Activated CD8-positive, alpha-beta T cell treated with anti-CD3 and anti-CD28 coated beads for 36 hours (primary cell): Measurements from ENCODE around the gene REC8. TPM values are rescaled to one million over a fixed set of nuclear protein-coding genes. Genes with fewer than 3 reads are reported as not detected.

Source experiments
- ATAC-seq: fragments of 200-7000 bp; cut with Tn5 transposase; one replicate; pipeline ENCODE4 v1.10.0; 2021; ENCODE audit warnings: mild to moderate bottlenecking, moderate library complexity
- CTCF ChIA-PET: fragments of 350-600 bp; sonication (Branson Sonifier 250); formaldehyde crosslinking; loops from one replicate; lab custom pipeline; 2021; ENCODE audit warnings: antibody characterized with exemption; lab: Charles Lee
- POLR2A ChIA-PET: fragments of 350-600 bp; sonication (Branson Sonifier 250); formaldehyde crosslinking; loops from one replicate; lab custom pipeline; 2021; ENCODE audit warnings: antibody characterized with exemption; lab: Charles Lee
- DNase-seq: peaks from one replicate; pipeline ENCODE4 v3.0.0-alpha.2; 2020
- H3K27ac Mint-ChIP-seq: one replicate; pipeline ENCODE4 v1.8.0; 2021; ENCODE audit warnings: mild to moderate bottlenecking, mixed read lengths
- H3K27me3 Mint-ChIP-seq: one replicate; pipeline ENCODE4 v1.8.0; 2021; ENCODE audit warnings: mixed read lengths
- H3K36me3 Mint-ChIP-seq: one replicate; pipeline ENCODE4 v1.8.0; 2021; ENCODE audit warnings: low read depth, mixed read lengths
- H3K4me1 Mint-ChIP-seq: one replicate; pipeline ENCODE4 v1.8.0; 2021; ENCODE audit warnings: low read depth, mixed read lengths
- H3K4me3 Mint-ChIP-seq: one replicate; pipeline ENCODE4 v1.8.0; 2021; ENCODE audit warnings: mild to moderate bottlenecking, moderate library complexity, mixed read lengths
- H3K9me3 Mint-ChIP-seq: one replicate; pipeline ENCODE4 v1.8.0; 2021; ENCODE audit warnings: mixed read lengths
- intact Hi-C: fragments of 100-400 bp; cut with micrococcal nuclease; formaldehyde crosslinking; loops from one replicate; pipeline ENCODE4 v1.10.0; 2022
- total RNA-seq, 2 experiments: library from RNA; stranded (reverse); gene quantifications; one replicate each; pipeline ENCODE4 v1.2.3, GENCODE V29; 2021
- TF ChIP-seq, protein P1 (sequence below): fragments of 200-600 bp; IDR thresholded peaks from one replicate; pipeline ENCODE4 v1.8.0; 2022; ENCODE audit warnings: antibody characterized with exemption, mild to moderate bottlenecking

The REC8 gene
- 10 to 100 TPM; 25.0 to 32.9 TPM for total RNA-seq

DNA sequence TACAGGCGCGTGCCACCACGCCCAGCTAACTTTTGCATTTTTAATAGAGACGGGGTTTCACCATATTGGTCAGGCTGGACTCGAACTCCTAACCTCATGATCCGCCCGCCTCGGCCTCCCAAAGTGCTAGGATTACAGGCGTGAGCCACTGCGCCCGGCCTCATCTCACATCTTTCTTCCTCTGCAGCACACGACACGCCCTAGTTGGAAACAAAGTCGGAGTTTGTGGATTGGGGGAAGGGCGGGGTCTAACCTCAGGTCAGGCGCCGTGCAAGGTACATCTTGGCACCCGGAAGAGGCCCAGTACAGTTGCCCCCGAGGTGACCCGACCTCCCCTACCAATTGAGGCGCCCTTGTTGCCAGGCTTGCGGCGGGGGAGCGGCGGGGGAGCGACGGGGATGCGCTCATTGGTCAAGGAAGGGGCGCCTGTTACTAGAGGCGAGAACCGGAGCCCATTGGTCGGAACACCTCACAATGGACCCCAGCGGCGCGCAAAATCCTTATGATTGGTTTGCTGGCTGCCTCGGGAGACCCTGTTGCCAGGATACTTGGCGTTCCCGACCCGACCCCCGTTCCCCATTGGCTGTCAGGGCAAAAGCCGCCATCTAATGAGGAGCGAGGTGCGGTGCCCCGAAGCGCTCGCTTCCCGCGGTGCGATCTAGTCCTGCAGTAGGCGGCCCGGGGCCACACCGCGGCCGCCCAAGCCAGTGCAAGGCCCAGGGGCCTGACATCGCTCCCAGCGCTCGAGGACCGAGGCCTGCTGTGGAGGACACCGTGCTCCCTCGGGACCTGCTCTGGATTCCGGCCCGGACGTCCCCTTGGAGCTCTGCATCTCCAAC, at the start of gene REC8:
TSS of gene REC8 (plus strand) at position 659 of the 839 bp plus-strand sequence. CDS start 473 bp downstream, outside the sequence.
- H3K4me3 Mint-ChIP-seq: peak within 1 kb of the TSS; percentile 77
- peaks cover 23% of the 10 kb centered on the region for H3K36me3 Mint-ChIP-seq
- no peaks in the 10 kb centered on the region for H3K27me3 Mint-ChIP-seq
- POLR2A ChIA-PET: interaction anchor here (0.6 to 9.6 kb wide), 7 partner anchors 7 to 35 kb away, joined by 3 to 163 read pairs (median 4); partner anchors contain the start of genes IPO4, IRF9, PSME1 and RNF31
- TF ChIP-seq, protein P1, sequence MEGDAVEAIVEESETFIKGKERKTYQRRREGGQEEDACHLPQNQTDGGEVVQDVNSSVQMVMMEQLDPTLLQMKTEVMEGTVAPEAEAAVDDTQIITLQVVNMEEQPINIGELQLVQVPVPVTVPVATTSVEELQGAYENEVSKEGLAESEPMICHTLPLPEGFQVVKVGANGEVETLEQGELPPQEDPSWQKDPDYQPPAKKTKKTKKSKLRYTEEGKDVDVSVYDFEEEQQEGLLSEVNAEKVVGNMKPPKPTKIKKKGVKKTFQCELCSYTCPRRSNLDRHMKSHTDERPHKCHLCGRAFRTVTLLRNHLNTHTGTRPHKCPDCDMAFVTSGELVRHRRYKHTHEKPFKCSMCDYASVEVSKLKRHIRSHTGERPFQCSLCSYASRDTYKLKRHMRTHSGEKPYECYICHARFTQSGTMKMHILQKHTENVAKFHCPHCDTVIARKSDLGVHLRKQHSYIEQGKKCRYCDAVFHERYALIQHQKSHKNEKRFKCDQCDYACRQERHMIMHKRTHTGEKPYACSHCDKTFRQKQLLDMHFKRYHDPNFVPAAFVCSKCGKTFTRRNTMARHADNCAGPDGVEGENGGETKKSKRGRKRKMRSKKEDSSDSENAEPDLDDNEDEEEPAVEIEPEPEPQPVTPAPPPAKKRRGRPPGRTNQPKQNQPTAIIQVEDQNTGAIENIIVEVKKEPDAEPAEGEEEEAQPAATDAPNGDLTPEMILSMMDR: no peak
- DNase-seq (peak; percentile 87), ATAC-seq (peak; percentile 89)
- H3K4me1 Mint-ChIP-seq: peaks cover 19% of the 10 kb centered on the region
- intact Hi-C loops: no loop called here
- peak within 1 kb of the TSS; percentile 88 for H3K27ac Mint-ChIP-seq
- CTCF ChIA-PET: interaction anchor here (1.1 to 2.1 kb wide), 2 partner anchors 11 to 137 kb away, joined by 3 to 10 read pairs; partner anchors contain the start of gene IRF9
- H3K9me3 Mint-ChIP-seq: no peaks in the 10 kb centered on the region

GRCh38 chr14:24122416-24122815, 49.5 kb upstream of the REC8 start:
- no peaks in the 10 kb centered on the region for H3K9me3 Mint-ChIP-seq
- CTCF ChIA-PET: interaction anchor here (0.7 to 2.0 kb wide), 3 partner anchors 10 to 15 kb away, joined by 3 to 5 read pairs (median 3); no protein-coding TSS in a partner anchor
- ATAC-seq: no peak

DNA sequence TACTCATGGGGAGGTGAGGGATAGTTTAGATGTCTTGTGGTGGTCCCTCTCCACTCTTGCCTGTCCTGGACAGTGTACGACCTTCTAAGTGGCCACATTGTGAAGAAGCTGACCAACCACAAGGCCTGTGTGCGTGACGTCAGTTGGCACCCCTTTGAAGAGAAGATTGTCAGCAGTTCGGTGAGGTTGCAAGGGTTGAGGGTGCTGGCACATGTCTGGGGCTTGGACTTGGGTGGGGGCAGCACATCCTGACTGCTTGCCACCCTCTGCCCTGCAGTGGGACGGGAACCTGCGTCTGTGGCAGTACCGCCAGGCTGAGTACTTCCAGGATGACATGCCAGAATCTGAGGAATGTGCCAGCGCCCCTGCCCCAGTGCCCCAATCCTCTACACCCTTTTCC, 49.0 kb upstream of the REC8 start:
- Mint-ChIP-seq H3K27ac (no peak overlapping the region), H3K27me3 (no peaks in the 10 kb centered on the region), H3K36me3 (peaks cover 36% of the 10 kb centered on the region), H3K4me3 (no peak overlapping the region), H3K9me3 (no peaks in the 10 kb centered on the region), H3K4me1 (no peaks in the 10 kb centered on the region)
- intact Hi-C loops: no loop called here
- POLR2A ChIA-PET: interaction anchor here (1.0 to 4.2 kb wide), 3 partner anchors 13 to 28 kb away, joined by 3 to 30 read pairs (median 3); partner anchors contain the start of genes PCK2 and PSME1
- TF ChIP-seq, protein P1: no peak
- CTCF ChIA-PET: interaction anchor here (0.7 to 2.0 kb wide), 2 partner anchors 8 to 9 kb away, joined by 3 to 5 read pairs; partner anchors contain the start of genes DCAF11 and NRL
- ATAC-seq: no peak
- DNase-seq: no peak

More at GRCh38 chr14:24122416-24122815, 49.5 kb upstream of the REC8 start:
- peaks cover 40% of the 10 kb centered on the region for H3K36me3 Mint-ChIP-seq
- no peaks in the 10 kb centered on the region for H3K27me3 Mint-ChIP-seq
- no peak overlapping the region for H3K4me3 Mint-ChIP-seq
- DNase-seq: no peak
- H3K27ac Mint-ChIP-seq: no peak overlapping the region
- intact Hi-C loops: no loop called here
- POLR2A ChIA-PET: interaction anchor here (0.7 to 1.1 kb wide), 5 partner anchors 8 to 34 kb away, joined by 3 to 5 read pairs (median 3); partner anchors contain the start of genes FITM1 and PCK2
- TF ChIP-seq, protein P1: no peak
- no peaks in the 10 kb centered on the region for H3K4me1 Mint-ChIP-seq

DNA sequence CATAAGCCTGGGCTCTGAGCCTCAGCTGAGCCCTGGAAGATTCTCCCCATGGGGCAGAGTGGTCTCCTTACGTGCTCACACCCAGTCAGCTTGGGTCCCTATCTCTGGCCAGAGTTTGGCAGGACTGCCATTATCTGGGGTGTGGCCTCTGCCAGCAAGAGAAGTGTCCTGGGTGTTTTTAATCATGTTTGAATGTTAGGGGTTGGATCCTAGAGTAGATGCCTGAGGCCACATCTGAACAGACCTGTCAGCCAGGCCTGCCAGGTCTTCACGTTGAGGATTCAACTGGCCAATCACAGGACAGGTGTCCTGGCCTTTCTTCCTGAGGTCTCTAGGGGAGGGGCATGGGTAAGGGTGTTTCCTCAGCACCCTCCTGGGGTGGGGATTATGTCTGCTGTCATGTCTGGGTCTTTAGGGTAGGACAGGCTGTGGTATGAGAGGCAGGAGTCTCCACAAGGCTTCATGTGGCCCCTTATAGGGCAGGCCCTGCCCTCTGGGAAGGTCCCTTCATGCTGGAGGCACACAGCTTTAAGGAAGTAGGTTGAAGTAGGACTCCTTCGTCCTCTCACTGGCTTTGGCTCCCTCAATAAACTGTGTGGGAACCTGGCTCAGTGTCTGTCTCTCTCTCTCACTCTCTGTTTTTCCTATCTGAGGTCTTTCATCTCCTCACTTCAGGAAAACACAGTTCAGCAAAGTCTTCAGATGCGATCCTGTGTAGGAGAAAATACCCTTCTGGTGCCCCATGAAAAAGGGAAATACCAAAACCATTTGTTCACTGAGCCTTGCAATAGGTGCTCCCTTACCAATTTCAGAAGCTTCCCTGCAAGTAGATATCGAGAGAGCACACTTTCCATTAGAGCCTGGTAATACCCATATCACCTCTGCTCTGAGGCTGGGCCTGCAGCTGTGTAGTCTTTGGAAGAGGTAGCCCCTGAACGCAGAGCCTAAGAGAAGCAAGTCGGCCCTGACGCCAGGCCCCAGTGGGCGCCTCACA, 48.2 kb upstream of the REC8 start:
- peak; percentile 61 for ATAC-seq
- H3K9me3 Mint-ChIP-seq: no peaks in the 10 kb centered on the region
- no peaks in the 10 kb centered on the region for H3K4me1 Mint-ChIP-seq
- ChIA-PET POLR2A (interaction anchor here (1.0 to 4.2 kb wide), 5 partner anchors 9 to 29 kb away, joined by 3 to 30 read pairs (median 3); partner anchors contain the start of genes PCK2 and PSME1), CTCF (interaction anchor here (0.7 kb wide), 1 partner anchor 9 kb away, joined by 3 read pairs; the partner anchor contains the start of genes DCAF11 and NRL)
- intact Hi-C loops: no loop called here
- no peaks in the 10 kb centered on the region for H3K27me3 Mint-ChIP-seq
- DNase-seq: no peak
- H3K4me3 Mint-ChIP-seq: no peak overlapping the region
- H3K27ac Mint-ChIP-seq: peak overlapping the region; percentile 52
- H3K36me3 Mint-ChIP-seq: peaks cover 28% of the 10 kb centered on the region
- TF ChIP-seq, protein P1: no peak
